MM.1S (cell line): ENCODE measurements around the gene TECPR2.
A peak's percentile ranks its signal among the peaks of the same experiment; 100 is the strongest.

Experiments
- DNase-seq: peaks from one replicate; pipeline ENCODE4 v3.0.0-alpha.2; 2015
- H2AFZ ChIP-seq: fragments of 300-600 bp; sonication (generic); 2 replicates; pipeline ENCODE4 v1.6.0; 2016; ENCODE audit warnings: antibody characterized with exemption, low read length
- H3F3A ChIP-seq: fragments of 300-600 bp; sonication (generic); 2 replicates; pipeline ENCODE4 v1.6.1; 2016; ENCODE audit warnings: mild to moderate bottlenecking, antibody characterized with exemption, low read length, moderate library complexity, mixed read lengths; ENCODE audit not compliant: insufficient read depth
- H3K27ac ChIP-seq: fragments of 300-600 bp; sonication (generic); 2 replicates; pipeline ENCODE4 v1.5.1; 2016; ENCODE audit warnings: mild to moderate bottlenecking, low read length
- H3K27me3 ChIP-seq: fragments of 300-600 bp; sonication (generic); replicated peaks from 2 replicates; pipeline ENCODE4 v1.6.0; 2016; ENCODE audit warnings: low read length; ENCODE audit not compliant: insufficient read depth
- H3K36me3 ChIP-seq: fragments of 300-600 bp; sonication (generic); replicated peaks from 2 replicates; pipeline ENCODE4 v1.6.1; 2016; ENCODE audit warnings: mild to moderate bottlenecking, low read length, mixed read lengths; ENCODE audit not compliant: insufficient read depth
- H3K4me1 ChIP-seq: fragments of 300-600 bp; sonication (generic); 2 replicates; pipeline ENCODE4 v1.6.1; 2016; ENCODE audit warnings: low read length, mixed read lengths
- H3K4me2 ChIP-seq: fragments of 300-600 bp; sonication (generic); 2 replicates; pipeline ENCODE4 v1.6.0; 2016; ENCODE audit warnings: low read depth, low read length
- H3K4me3 ChIP-seq: fragments of 300-600 bp; sonication (generic); 2 replicates; pipeline ENCODE4 v1.5.1; 2016; ENCODE audit warnings: low read length, mixed read lengths
- H3K79me2 ChIP-seq: fragments of 300-600 bp; sonication (generic); 2 replicates; pipeline ENCODE4 v1.6.1; 2016; ENCODE audit warnings: mixed run types, low read length, mixed read lengths
- H3K9ac ChIP-seq: fragments of 300-600 bp; sonication (generic); 2 replicates; pipeline ENCODE4 v1.6.1; 2016; ENCODE audit warnings: low read length, mixed read lengths
- H3K9me2 ChIP-seq: fragments of 300-600 bp; sonication (generic); replicated peaks from 2 replicates; pipeline ENCODE4 v1.6.1; 2016; ENCODE audit warnings: mild to moderate bottlenecking, low read length, mixed read lengths; ENCODE audit not compliant: insufficient read depth
- H3K9me3 ChIP-seq: fragments of 300-600 bp; sonication (generic); replicated peaks from 2 replicates; pipeline ENCODE4 v1.6.1; 2016; ENCODE audit warnings: mild to moderate bottlenecking, low read length, mixed read lengths; ENCODE audit not compliant: insufficient read depth
- H4K20me1 ChIP-seq: fragments of 300-600 bp; sonication (generic); 2 replicates; pipeline ENCODE4 v1.6.1; 2016; ENCODE audit warnings: mild to moderate bottlenecking, low read length, moderate library complexity, mixed read lengths; ENCODE audit not compliant: insufficient read depth
- CTCF ChIP-seq: fragments of 300-600 bp; sonication (generic); IDR thresholded peaks from 2 replicates; pipeline ENCODE4 v1.5.1; 2016; ENCODE audit warnings: antibody characterized with exemption, low read length, mixed read lengths
- EZH2 ChIP-seq: fragments of 300-600 bp; sonication (generic); optimal IDR thresholded peaks from 2 replicates; pipeline ENCODE3; 2017; ENCODE audit warnings: low read depth, mild to moderate bottlenecking, antibody characterized with exemption, low read length, mixed read lengths
- EZH2phosphoT487 ChIP-seq: fragments of 300-600 bp; sonication (generic); IDR thresholded peaks from 2 replicates; pipeline ENCODE4 v1.6.1; 2018; ENCODE audit warnings: antibody characterized with exemption, low read length

Gene TECPR2

GRCh38 chr14:102362545-102363181, at the start of gene TECPR2, which contains the start of gene CINP:
Gene TECPR2, plus strand, starts transcription at chr14:102362941. Its CDS starts 13,781 bp downstream, at chr14:102376722.
Gene CINP, minus strand, starts transcription at chr14:102362890. Its CDS starts 39 bp downstream, at chr14:102362851.
- Histone ChIP-seq H3K9me3 (no peaks in the 10 kb centered on the region), H2AFZ (peak within 1 kb of the TSS; percentile 83), H4K20me1 (no peaks in the 10 kb centered on the region), H3K79me2 (peaks cover 21% of the 10 kb centered on the region), H3F3A (no peaks in the 10 kb centered on the region), H3K4me2 (peak within 1 kb of the TSS; percentile 77), H3K4me1 (0 out of 2 replicates have a peak, but pooled peaks cover 4% of the 10 kb centered on the region), H3K4me3 (peak within 1 kb of the TSS; percentile 81), H3K27ac (peak within 1 kb of the TSS; percentile 53; the same call in 1 of the 2 replicates), H3K9ac (peak within 1 kb of the TSS; percentile 88), H3K36me3 (no peaks in the 10 kb centered on the region), H3K27me3 (no peaks in the 10 kb centered on the region), H3K9me2 (no peaks in the 10 kb centered on the region)
- no peak for TF ChIP-seq EZH2
- DNase-seq: peak; percentile 90

GRCh38 chr14:102314242-102315011, 48.3 kb upstream of the TECPR2 start:
- Histone ChIP-seq H3K9me2 (no peaks in the 10 kb centered on the region), H3K9me3 (no peaks in the 10 kb centered on the region), H3K9ac (peak overlapping the region; percentile 38; the same call in 1 of the 2 replicates), H3K4me1 (peaks cover 8% of the 10 kb centered on the region; the same call in 1 of the 2 replicates), H4K20me1 (no peaks in the 10 kb centered on the region), H3K4me2 (peak overlapping the region; percentile 82), H2AFZ (peak overlapping the region; percentile 86), H3K36me3 (no peaks in the 10 kb centered on the region), H3K4me3 (peak overlapping the region; percentile 70), H3K27me3 (no peaks in the 10 kb centered on the region), H3F3A (peaks cover 16% of the 10 kb centered on the region), H3K79me2 (no peaks in the 10 kb centered on the region), H3K27ac (peak overlapping the region; percentile 13; the same call in 1 of the 2 replicates)
- peak; percentile 68 for DNase-seq
- TF ChIP-seq EZH2 (no peak), EZH2phosphoT487 (no peak), CTCF (peak; percentile 65)

- Histone ChIP-seq H3K4me1 (peaks cover 8% of the 10 kb centered on the region; the same call in 1 of the 2 replicates), H2AFZ (no peak overlapping the region), H3K4me3 (no peak overlapping the region), H3F3A (peaks cover 16% of the 10 kb centered on the region), H3K9ac (no peak overlapping the region), H4K20me1 (no peaks in the 10 kb centered on the region), H3K36me3 (no peaks in the 10 kb centered on the region), H3K4me2 (no peak overlapping the region), H3K9me2 (no peaks in the 10 kb centered on the region), H3K27me3 (no peaks in the 10 kb centered on the region), H3K27ac (no peak overlapping the region), H3K79me2 (0 out of 2 replicates have a peak, but pooled peaks cover under 1% of the 10 kb centered on the region), H3K9me3 (no peaks in the 10 kb centered on the region)
- DNase-seq: no peak
- TF ChIP-seq CTCF: no peak
- TF ChIP-seq EZH2: no peak
- no peak for TF ChIP-seq EZH2phosphoT487
Observed at GRCh38 chr14:102315121-102315520, 47.6 kb upstream of the TECPR2 start.
